HG02970 (cell line): ENCODE results near the gene HOXA3.

Experiments
- ATAC-seq: cut with Tn5 transposase; IDR thresholded peaks from one replicate; pipeline ENCODE4 v1.9.1; 2021; ENCODE audit warnings: mild to moderate bottlenecking, moderate library complexity, moderate number of reproducible peaks; ENCODE audit not compliant: unreplicated experiment, low FRiP score

HOXA3 gene

GRCh38 chr7:27168265-27168947 lies 16.0 kb upstream of the HOXA3 start:
- ATAC-seq, result no peak

GRCh38 chr7:27167916-27168264 lies 15.5 kb upstream of the HOXA3 start:
- ATAC-seq, result no peak

DNA sequence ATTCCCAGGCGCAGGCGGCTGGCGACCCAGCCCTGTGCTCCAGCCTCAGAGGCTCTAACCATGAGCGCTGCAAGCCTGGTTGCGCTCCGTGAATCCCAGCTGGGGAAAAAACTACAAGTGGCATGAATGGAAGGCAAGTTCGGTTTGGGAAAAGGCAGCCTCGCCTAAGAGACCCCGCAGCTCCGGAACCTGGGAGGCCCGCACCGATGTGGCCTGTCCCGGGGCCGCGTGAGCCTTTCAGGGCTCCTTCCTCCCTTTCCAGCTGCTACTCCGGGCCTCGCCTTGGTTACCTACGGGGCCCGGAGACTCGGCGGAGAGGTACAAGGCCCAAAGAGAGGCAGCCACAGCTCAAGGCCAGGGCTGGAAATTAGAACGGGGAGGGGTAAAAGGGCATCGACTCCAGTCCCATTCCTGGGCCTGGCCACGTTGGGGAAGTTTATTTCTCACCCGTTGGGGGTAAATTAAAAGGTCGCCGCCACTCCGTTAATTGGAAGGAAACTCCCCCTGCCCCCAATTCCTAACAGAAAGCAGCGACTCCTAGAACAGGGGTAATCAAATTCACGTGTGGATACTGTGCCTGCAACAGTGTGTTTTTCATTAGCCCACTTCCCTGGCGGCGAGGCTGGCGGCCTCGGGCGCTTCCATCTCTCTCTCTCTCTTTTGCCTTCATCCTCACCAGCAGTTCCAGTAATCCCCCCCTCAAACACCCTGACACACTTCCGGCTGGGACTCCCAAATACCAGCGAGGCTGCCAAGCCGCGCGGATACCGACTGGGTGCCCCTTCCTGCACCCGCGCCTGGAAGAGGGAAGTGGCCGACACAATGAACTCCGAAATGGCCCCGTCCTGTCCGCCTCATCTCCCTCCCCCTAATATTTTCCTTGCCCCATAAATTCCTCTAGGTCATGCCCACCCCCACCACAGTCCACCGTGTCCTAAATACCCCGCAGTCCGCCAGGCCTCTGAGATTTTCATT lies 14.4 kb upstream of the HOXA3 start:
- no peak for ATAC-seq

DNA sequence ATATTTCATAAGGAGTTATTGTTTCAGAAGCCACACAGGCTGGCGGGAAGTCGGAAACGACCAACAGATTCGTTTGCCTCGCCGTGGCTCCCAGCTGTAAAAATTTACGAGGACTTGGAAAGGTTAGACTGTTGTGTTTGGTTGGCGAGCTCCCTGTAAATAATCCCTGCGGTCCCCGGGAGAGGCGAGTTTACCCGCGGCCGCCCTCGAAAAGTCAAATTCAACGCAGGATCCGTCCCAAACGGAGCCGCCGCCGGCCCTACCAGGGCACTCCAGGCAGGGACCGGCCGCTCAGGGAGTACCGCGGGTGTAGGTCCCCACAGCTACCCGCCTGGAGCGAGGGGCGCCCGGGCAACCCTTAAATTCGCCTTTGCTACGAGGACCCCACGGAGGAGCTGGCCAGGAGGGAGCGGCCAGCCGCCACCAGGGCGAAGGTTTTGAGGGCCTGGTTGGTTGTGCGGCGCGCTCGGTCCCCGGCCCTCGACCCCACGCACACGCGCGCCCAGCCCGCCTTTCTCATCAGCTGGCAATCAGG lies 13.7 kb upstream of the HOXA3 start:
- ATAC-seq, result no peak

- no peak for ATAC-seq
These were observed 13.0 kb upstream of the HOXA3 start, which contains the start of gene HOXA9 for GRCh38 chr7:27165089-27165995. HOXA9 (minus strand) TSS chr7:27165537; CDS start chr7:27165457, 80 bp downstream.

DNA sequence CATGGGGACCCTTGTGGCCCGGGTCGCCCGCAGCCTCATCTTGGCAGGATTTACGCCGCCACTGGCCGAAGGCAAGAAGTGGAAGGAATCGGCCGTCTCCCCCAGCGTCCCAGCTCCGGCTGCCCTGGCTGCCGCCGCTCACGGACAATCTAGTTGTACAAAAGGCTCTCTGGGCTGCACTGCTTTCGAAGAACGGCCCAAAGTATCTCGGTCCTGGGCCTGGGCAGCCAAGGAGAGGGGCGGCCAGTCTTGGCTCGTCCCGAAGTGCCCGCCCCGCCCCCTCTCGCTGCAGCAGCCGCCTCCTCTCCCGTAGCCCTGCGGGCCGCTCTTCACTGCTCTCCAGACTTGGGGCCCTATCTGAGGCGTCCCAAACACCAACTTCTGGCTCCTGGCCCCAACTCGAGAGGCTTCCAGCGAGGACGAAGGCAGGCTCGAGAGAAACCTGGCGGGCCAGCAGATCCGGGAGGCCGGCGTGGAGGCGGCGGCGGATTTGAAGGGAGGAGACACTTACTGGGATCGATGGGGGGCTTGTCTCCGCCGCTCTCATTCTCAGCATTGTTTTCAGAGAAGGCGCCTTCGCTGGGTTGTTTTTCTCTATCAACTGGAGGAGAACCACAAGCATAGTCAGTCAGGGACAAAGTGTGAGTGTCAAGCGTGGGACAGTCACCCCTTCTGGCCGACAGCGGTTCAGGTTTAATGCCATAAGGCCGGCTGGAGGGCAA lies 12.1 kb upstream of the HOXA3 start:
- ATAC-seq, result no peak

DNA sequence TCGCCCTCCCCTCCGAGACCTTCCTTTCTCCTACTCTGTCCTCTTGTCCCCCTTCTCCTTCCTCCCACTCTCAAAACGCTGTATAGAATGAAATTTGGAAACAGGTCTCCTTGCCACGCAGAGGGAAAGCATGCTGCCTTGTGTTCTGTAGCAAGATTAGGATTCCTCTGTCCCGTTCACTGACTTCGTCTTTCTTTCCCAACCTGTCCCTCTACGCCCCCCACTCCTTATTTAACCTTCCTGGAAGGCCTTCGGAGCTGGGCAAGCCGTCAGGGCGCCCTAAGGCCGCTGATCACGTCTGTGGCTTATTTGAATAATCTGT lies 11.6 kb upstream of the HOXA3 start:
- ATAC-seq, result no peak

- ATAC-seq, result no peak
These were observed 11.1 kb upstream of the HOXA3 start for GRCh38 chr7:27163288-27164044.

- ATAC-seq, result no peak
These were observed 10.3 kb upstream of the HOXA3 start for GRCh38 chr7:27162561-27163287.

DNA sequence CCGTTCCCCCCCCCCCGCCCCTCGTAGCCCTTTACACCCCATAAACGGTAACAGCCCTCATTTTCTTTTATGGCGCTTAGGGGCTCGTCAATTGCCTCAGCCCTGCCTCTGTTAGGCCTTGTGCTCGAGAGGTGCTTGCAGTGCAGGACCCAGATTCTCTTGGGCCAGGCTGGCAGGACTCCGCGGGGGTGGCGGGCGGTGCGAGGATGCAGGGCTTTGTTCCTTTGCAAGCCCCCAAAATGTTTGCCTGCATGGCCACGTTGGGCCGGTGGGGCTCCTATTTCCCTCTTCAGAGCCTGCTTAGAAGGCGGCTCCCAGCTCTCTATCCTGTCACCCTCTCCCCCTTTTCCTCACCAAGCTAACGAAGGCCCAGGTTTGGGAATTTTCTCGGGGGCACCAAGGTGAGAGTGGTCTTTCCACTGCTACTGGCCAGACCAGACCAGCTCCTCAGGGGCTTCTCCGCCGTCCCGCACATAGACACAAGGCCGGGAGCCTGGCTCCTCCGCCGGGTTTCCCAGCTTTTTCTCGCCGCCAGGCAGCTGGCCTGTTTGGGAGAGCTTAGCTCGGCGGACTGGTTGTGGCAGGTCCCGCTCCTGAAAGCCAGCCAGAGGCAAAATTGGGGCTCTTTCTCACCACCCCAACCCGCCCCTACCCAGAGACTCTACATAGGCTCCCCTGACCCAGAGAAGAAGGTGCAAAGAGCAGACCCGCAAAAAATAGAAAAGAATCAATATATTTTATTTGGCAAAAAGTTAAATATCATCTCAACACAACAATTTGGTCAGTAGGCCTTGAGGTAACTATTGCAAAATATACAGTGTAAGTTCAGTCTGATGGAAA lies 9.6 kb upstream of the HOXA3 start:
- no peak for ATAC-seq

DNA sequence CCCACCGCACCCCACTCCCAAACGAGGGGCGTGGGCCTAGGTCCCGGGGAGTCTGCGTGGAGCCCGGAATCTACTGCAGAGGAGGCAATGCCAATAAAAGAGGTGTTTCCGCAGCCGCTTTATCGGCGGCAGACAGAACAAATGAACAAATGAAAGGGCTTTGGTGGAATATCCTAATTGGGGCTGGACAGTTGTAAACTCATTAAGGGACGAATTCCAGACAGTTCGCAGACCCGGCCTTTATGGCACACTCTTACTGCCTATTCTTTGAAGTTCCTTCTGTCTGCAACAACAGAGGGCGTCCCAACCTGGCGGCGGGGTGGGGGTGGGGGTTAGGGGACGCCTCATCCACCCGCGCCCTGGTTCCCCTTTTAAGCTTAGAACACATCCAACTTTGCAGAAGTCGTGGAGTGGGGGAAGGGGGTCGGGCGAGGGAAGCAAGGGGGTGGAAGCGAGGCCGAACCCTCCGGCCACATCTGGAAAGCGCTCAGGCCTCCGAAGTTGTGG lies 8.9 kb upstream of the HOXA3 start:
- ATAC-seq, result no peak

GRCh38 chr7:27160546-27161213 lies 8.3 kb upstream of the HOXA3 start:
- peak; percentile 53 for ATAC-seq

DNA sequence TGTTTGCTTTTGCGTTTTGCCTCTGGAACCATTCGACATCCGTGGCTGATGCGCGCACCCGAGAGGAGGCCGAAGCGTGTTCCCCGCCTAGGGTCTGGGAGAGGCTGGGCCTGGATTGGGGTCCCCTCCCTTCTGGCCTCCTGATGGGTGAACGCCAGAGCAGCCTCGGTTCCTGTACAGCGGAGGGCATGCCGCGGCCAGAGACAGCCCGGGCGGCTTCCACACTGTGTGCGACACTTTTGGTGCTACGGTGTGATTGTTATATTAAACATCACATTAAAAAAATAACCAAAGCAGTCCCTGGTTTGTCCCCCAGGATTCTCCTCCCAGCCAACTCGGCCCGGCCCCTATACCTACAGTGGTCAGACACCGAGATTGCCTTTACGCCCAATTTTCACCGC lies 7.8 kb upstream of the HOXA3 start:
- ATAC-seq, result no peak

DNA sequence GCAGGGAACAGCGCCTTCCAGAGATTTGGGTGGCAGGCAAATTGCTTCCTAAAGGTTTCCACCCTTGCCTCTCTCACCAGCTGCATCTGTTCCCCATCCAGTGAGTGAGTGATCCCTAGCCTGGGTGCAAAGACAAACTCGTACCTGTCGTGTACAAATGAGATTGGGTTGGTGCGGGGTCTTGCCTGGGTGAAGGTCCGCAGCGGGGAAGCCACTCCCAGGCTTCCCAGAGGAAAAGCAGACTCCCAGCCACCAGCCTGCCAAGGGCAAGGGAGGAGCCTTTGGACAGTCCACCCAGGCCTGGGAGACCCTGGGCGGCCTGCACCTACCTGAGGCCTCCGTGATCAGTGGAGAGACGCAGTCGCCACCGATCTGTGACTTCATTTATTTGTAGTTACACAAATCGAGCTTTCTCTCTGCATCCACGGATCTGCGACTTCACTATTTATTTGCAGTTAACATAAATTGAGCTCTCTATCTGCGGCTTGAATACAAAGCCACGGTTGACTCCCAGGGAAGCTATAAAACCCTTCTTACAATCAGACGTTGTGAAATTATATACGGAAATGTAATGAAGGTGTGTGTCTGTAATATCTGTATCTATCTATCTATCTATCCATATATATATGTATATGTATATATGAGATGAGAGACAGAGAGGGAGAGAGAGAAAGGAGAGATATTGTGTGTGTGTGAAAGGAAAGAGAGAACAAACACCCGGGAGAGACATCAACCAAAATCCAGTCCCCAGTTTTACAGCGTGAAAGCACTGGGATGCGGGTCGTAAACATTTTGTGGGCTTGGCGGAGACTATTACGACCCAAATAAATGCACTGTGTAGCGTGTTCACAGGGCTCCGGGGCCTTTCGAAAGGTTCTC lies 7.1 kb upstream of the HOXA3 start:
- ATAC-seq, result no peak

- no peak for ATAC-seq
These were observed 6.3 kb upstream of the HOXA3 start for GRCh38 chr7:27158436-27159265.
